ENCODE results near the gene STK11.
A peak's percentile ranks its signal among the peaks of the same experiment; 100 is the strongest.

STK11 gene

GRCh38 chr19:1262623-1263123 is 57.1 kb downstream of the STK11 start:
- DNase-seq (ENCODE audit: low spot score): no peak

- DNase-seq (ENCODE audit: low spot score): no peak
Measured at GRCh38 chr19:1263188-1263587, 57.6 kb downstream of the STK11 start.

- DNase-seq (ENCODE audit: low spot score): no peak
Measured at GRCh38 chr19:1264801-1265614, 59.4 kb downstream of the STK11 start.

GRCh38 chr19:1265615-1266128 is 60.1 kb downstream of the STK11 start:
- peak; percentile 71 for DNase-seq (ENCODE audit: low spot score)

- peak; percentile 91 for DNase-seq (ENCODE audit: low spot score)
Measured at GRCh38 chr19:1266129-1266915, 60.7 kb downstream of the STK11 start.

- peak; percentile 76 for DNase-seq (ENCODE audit: low spot score)
Measured at GRCh38 chr19:1266916-1267476, 61.4 kb downstream of the STK11 start.

GRCh38 chr19:1267477-1268225 is 62.1 kb downstream of the STK11 start:
- DNase-seq (ENCODE audit: low spot score): no peak

- DNase-seq (ENCODE audit: low spot score): no peak
Measured at GRCh38 chr19:1268226-1269064, 62.9 kb downstream of the STK11 start.

GRCh38 chr19:1269065-1269477 is 63.5 kb downstream of the STK11 start, which contains the start of gene CIRBP:
Gene CIRBP (plus strand): TSS chr19:1269332. CDS start chr19:1270934, 1,602 bp downstream.
- DNase-seq (ENCODE audit: low spot score): peak; percentile 99

- peak; percentile 87 for DNase-seq (ENCODE audit: low spot score)
Measured at GRCh38 chr19:1269478-1270212, 64.1 kb downstream of the STK11 start.

- no peak for DNase-seq (ENCODE audit: low spot score)
Measured at GRCh38 chr19:1270213-1270853, 64.8 kb downstream of the STK11 start.

GRCh38 chr19:1270854-1271527 is 65.4 kb downstream of the STK11 start:
- no peak for DNase-seq (ENCODE audit: low spot score)

GRCh38 chr19:1271528-1272422 is 66.2 kb downstream of the STK11 start:
- no peak for DNase-seq (ENCODE audit: low spot score)

- DNase-seq (ENCODE audit: low spot score): no peak
Measured at GRCh38 chr19:1272423-1273262, 67.1 kb downstream of the STK11 start.

GRCh38 chr19:1273263-1274041 is 67.9 kb downstream of the STK11 start:
- no peak for DNase-seq (ENCODE audit: low spot score)
